Measurements from ENCODE around the gene PAK4.
"Not testable (repeated sequence)": the region's sequence is repeated elsewhere in the genome, so short reads cannot be mapped to it uniquely, and the experiment has no call there.

Gene PAK4

GRCh38 chr19:39125554-39126311 is at the start of gene PAK4:
TSS of gene PAK4 (plus strand) at chr19:39125786. CDS start at chr19:39169554, 43,768 bp downstream.
- peak; percentile 84 to 93 (median 91) for DNase-seq (ENCODE audit: low read depth in 3 of 3, low spot score in 1 of 3)

- DNase-seq (ENCODE audit: low read depth in 3 of 3, low spot score in 1 of 3) = no peak
These were observed 48.3 kb upstream of the PAK4 start for GRCh38 chr19:39077323-39077722.

DNA sequence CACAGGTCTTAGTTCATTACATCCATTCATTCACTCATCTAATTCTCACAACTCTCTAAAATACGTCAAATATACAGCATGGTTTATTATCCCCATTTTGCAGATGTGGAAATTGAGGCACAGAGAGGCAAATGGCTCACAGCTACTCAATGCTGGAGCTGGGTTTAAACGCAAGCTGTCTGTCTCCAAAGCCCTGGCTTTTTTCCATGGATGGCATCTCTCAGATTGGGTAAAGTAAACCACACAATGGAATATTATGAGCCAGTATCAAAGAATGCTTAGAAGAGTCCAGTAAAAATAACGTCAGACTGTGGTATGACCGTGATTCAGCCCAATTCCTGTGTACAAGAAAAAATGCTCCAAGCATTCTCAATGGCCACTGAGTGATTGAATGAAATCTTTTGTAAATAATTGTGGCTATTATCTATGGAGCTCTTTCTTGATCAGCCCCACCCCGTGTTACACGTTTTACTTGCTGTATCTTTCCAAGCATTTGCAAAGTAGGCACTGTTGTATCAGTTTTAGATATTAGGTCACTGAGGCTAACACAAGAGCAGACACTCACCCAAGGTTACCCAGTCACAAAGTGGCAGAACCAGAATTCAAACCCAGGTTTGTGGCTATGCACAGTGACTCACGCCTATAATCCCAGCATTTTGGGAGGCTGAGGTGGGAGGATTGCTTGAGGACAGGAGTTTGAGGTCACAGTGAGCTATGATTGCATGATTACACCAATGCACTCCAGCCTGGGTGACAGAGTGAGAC is 47.0 kb upstream of the PAK4 start:
- DNase-seq (ENCODE audit: low read depth in 3 of 3, low spot score in 1 of 3) = no peak

DNA sequence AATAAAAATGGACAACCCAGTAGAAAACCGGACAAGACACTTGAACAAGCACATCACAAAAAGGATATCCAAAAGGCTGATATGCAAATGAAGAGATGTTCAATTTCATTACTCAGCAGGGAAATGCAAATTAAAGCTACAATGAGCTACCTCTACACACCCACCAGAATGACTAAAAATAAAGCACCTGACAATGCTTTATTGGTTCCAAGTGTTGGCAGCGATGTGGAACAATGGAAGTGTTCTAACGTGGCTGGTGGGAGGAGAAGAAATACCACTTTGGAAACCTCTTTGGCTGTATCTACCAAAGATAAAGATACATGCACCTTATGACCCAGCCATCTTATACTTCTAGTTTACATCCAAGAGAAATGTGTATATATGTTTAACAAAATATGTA is 45.2 kb upstream of the PAK4 start:
- DNase-seq (ENCODE audit: low read depth in 3 of 3, low spot score in 1 of 3) = no peak

DNA sequence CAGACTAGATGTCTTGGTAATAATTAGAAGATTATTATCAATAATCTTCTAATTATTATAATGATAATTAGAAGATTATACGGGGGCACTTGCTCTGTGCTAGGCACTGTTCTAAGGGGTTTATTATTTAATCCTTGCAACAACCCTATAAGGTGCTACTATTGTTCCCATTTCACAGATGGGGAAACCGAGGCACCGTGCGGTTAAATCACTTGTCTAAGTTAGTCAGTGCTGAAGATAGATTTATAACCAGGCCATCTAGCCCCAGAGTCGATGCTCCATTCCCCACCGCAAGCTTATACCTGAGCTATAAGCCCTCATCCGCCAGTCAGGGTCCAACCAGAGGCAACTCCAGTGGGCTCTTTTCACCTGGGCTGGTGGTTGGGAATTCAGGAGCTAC is 43.4 kb upstream of the PAK4 start:
- DNase-seq (ENCODE audit: low read depth in 3 of 3, low spot score in 1 of 3) = no peak

DNA sequence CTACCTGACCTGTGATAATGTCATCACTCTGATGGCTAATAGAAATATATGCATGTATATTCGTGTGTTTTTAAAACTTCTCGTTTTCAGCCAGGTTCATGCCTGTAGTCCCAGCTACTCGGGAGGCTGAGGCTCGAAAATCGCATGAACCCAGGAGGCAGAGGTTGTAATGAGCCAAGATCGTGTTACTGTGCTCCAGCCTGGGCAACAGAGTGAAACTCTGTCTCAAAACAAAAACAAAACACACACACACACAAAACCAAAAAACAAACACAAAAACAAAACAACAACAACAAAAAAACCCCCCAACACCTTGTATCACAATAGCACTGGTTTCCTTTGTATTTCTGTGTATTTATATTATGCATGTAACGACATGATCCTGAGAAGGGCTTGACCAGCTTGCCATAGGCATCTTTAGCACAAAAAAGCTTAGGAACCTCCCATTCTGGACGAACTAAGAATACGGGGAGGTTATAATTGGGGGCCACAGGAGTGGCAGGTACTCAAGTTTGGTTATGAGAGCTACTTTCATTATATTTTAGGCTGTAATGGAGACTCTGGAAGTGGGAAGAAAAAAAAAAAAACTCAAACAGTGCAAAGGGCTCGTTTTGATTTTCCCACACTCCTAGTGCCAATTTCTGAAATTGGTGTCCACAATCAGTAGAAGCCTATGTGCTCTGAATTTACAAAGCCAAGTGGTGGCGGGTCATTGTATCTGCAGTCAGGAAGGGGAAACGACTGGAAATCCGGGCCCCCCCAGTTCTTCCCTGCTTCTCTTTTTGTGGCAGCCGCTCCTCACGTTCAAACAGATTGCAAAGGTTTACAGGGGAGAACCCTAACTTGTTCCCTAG is 42.6 kb upstream of the PAK4 start:
- no peak for DNase-seq (ENCODE audit: low read depth in 3 of 3, low spot score in 1 of 3)

DNA sequence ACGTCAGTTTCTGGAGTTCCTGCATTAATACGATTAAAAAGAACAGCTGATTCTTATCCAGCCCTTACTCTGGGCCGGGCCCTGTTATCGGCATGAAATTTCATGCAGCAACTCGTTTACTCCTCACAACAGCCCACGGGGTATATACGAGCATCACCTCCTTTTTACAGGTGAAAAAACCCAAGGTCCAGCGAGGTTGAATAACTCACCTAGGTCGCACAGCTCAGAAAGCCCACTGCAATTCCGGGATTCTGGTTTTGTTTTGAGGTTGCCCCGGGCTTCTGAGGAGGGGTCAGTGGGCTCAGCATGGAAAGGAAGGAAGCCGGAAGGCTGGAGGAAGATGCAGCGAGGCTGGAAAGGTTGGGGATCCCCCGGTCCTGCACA is 42.0 kb upstream of the PAK4 start:
- no peak for DNase-seq (ENCODE audit: low read depth in 3 of 3, low spot score in 1 of 3)

- DNase-seq (ENCODE audit: low read depth in 3 of 3, low spot score in 1 of 3) = no peak
These were observed 41.4 kb upstream of the PAK4 start, which contains the start of gene ACP7 for GRCh38 chr19:39083983-39084731. TSS of gene ACP7 (plus strand) at chr19:39084368. CDS start at chr19:39085270, 902 bp downstream.

GRCh38 chr19:39084732-39085080 is 40.9 kb upstream of the PAK4 start:
- no peak for DNase-seq (ENCODE audit: low read depth in 3 of 3, low spot score in 1 of 3)

DNA sequence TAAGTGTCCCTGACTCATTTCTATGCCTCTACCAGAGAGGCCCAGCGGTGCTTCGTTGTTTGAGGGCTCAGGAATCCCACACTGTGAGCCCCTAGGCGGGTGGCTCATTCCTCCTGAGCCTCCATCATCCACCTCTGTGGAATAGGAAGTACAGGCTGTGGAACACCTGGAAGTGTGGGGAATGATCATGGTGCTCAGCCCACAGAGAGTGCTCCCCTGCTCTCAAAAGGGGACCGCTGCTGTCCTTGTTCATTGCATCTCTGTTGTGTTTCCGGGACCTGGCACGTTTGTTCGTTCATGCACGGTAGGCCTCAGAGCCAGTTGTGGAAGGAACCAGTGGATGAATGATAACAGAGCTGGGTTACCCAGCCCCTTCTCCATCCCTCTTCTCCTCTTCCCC is 40.2 kb upstream of the PAK4 start:
- no peak for DNase-seq (ENCODE audit: low read depth in 3 of 3, low spot score in 1 of 3)

DNA sequence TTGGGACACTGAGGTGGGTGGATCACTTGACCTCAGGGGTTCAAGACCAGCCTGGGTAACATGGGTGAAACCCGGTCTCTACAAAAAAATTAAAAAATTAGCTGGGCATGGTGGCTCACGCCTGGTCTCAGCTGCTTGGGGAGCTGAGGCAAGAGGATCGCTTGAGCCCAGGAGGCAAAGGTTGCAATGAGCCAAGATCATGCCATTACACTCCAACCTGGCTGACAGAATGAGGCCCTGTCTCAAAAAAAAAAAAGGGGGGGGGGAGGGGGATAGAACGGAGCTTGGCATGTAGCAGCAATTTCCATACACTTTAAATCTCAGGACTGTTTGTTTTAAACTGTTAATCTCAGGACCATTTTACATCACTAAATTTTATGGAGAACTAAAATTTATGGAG is 39.2 kb upstream of the PAK4 start:
- no peak for DNase-seq (ENCODE audit: low read depth in 3 of 3, low spot score in 1 of 3)

DNA sequence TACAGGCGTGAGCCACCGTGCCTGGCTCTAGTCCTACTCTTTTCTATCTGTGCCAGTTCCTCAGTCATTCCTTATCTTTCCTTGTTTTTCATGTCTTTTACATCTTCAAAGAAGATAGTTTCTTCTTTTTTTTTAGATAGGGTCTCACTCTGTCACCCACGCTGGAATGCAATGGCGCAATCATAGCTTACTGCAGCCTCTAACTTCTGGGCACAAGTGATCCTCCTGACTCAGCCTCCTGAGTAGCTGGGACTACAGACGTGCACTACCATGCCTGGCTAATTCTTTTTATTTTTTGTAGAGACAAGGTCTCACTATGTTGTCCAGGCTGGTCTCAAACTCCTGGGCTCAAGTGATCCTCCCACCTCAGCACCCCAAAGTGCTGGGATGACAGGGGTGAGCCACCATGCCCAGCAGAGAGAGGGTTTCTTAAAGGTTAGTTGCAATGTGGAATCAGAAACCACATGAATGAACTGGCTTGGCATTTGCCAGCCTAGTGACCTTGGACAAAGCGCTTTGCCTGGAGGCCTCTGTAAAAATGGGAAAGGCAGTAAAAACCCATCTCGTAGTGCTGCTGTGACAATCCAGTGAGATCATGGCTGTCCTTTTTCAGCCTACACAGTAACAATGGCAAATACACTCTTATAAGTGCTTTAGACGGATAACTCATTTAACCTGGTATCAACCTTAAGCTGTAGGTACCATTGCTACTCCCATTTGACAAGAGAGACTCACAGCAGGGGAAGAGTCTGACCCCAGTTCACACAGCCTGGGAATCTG is 37.5 kb upstream of the PAK4 start:
- DNase-seq (ENCODE audit: low read depth in 3 of 3, low spot score in 1 of 3) = no peak

GRCh38 chr19:39090016-39090415 is 35.6 kb upstream of the PAK4 start:
- DNase-seq (ENCODE audit: low read depth in 3 of 3, low spot score in 1 of 3) = not testable (repeated sequence)

DNA sequence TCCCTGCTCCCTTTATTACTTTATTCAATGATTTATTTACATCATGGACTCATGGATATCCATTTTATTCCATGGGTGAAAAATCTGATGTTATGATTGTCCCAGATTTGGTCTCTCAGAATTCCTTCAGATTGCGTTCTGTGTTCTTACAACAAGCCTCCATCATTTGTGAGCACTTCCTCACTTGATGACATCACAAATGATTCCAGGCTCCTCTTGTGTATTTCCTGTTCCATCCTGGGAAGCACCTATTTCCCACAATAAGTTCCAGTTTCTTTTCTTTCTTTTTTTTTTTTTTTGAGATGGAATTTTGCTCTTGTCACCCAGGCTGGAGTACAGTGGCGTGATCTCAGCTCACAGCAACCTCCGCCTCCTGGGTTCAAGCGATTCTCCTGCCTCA is 34.7 kb upstream of the PAK4 start:
- DNase-seq (ENCODE audit: low read depth in 3 of 3, low spot score in 1 of 3) = no peak

GRCh38 chr19:39095799-39096540 is 29.6 kb upstream of the PAK4 start:
- not testable (repeated sequence) for DNase-seq (ENCODE audit: low read depth in 3 of 3, low spot score in 1 of 3)

DNA sequence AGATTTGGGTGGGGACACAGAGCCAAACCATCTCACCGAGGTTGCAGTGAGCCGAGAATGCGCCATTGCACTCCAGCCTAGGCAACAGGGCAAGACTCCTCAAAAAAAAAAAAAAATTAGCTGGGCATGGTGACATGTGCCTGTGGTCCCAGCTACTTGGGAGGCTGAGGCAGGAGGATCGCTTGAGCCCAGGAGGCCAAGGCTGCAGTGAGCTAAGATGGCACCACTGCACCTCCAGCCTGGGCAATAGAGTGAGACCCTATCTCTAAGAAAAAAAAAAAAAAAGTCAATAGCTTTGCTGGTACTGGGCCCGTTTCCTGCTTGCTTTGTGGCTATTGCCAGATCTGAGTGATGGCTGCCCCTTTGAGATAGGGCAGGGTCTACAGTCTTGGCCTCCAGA is 28.3 kb upstream of the PAK4 start:
- no peak for DNase-seq (ENCODE audit: low read depth in 3 of 3, low spot score in 1 of 3)

DNA sequence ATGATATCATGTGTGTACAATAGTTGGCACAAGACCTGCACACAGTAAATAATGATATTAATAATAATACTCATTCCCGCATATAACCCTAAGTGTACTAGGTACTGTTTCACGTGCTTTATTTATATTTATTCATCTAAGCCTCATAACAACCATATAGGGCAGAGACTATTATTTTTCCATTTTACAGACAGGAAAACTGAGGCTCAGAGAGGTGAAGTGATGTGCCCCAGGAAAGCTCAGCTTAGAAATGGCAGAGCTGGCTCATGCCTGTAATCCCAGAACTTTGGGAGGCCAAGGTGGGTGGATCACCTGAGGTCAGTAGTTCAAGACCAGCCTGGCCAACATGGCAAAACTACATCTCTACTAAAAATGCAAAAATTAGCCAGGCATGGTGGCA is 27.9 kb upstream of the PAK4 start:
- no peak for DNase-seq (ENCODE audit: low read depth in 3 of 3, low spot score in 1 of 3)

- DNase-seq (ENCODE audit: low read depth in 3 of 3, low spot score in 1 of 3) = no peak
These were observed 27.0 kb upstream of the PAK4 start for GRCh38 chr19:39098365-39099269.
